GM19452 (cell line): Measurements from ENCODE around the gene PALLD.

Experiments
- ATAC-seq: cut with Tn5 transposase; IDR thresholded peaks from one replicate; pipeline ENCODE4 v1.9.1; 2021; ENCODE audit not compliant: unreplicated experiment

PALLD gene

DNA sequence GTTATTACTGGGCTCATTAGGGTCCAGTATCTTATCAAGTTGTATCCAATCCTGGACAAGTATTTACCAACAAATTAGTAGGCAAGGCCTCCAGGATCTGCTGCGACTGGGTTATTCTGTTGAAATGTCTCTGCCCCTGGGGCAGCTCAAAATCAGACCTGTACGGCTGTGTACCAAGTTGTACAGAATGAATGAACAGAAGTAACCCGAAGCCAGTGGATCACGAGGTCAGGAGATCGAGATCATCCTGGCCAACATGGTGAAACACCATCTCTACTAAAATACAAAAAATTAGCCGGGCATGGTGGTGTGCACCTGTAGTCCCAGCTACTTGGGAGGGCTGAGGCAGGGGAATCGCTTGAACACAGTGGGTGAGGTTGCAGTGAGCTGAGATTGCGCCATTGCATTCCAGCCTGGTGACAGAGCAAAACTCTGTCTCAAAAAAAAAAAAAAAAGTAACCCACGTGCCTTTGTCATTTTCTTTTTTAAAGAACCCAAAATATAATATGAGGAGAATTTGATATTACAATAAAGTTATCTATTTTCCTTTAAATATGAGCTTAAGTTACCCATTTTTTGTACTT is 385.9 kb downstream of the PALLD start:
- no peak for ATAC-seq

DNA sequence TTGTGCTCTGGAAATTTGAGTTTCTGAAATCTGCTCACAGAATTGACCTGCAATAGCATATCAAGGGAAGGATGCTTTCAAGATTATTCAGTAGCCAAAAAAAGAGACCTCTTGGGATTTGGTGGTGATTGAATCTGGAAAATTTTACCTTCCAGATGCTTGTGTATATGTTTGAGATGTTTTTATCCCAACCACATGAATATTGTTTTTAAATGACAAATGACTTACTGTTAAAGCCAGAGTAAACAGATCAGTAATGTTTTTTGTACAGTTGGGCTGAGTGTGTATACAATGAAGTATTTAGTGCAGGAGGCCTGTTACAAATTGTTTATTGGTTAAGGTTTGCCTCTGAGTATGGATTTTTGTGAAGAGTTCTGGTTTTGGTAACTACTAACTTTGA is 386.7 kb downstream of the PALLD start:
- no peak for ATAC-seq

- no peak for ATAC-seq
Observed at GRCh38 chr4:168884251-168885124, 387.6 kb downstream of the PALLD start.

GRCh38 chr4:168885400-168885799 is 388.5 kb downstream of the PALLD start:
- ATAC-seq: no peak

DNA sequence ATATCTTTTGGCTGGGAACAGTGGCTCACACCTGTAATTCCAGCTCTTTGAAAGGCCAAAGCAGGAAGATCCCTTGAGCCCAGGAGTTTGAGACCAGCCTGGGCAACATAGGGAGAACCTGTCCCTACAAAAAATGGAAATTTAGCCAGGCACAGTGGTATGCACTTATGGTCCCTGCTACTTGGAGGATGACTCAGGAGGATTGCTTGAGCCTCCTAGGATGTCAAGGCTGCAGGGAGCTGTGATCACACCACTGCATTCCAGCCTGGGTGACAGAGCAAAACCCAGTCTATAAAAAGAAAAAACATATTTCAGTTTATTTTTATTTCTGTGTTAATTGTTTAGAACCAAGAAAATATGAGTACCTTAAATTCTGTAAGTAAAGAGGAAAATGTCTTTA is 389.5 kb downstream of the PALLD start:
- ATAC-seq: no peak

DNA sequence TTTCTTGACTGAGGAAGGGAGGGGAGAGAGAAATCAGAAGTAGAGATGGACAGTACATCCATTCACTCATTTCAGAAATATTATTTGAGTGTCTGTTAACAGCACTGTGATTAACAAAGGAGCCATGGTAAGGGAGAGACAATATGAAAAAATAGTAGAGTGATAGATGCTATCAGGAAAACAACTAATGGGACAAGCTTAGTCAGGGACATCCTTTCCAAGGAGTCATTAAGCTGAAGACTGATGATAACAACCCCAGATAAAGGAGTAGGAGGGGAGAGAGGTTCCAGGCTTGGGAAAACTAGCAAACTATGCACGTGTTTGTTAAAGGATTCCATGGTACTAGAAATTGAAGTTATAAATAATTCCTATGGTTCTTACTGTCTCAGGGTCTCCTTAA is 391.0 kb downstream of the PALLD start:
- ATAC-seq: no peak

DNA sequence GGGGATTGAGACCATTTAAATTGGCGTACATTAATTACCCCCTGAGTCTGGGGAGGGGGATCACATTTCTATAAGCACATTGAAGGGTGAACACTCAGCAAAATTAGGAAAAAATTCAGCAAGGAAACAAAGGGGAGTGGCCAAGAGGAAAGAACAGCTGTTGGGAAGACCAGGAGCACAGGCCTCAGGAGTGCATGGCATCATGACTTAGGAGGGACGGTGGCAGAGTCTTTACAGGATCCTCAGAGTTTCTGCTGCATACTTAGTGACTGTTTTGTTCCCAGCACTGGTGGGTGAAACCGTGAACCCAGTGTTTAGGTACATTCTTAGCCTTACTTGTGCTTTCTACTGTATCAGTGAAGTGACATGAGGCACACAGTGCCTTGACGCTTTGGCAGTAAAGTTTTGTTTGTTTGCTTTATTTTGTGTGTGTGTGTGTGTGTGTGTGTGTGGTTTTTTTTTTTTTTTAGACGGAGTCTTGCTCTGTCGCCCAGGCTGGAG is 391.9 kb downstream of the PALLD start:
- no peak for ATAC-seq

DNA sequence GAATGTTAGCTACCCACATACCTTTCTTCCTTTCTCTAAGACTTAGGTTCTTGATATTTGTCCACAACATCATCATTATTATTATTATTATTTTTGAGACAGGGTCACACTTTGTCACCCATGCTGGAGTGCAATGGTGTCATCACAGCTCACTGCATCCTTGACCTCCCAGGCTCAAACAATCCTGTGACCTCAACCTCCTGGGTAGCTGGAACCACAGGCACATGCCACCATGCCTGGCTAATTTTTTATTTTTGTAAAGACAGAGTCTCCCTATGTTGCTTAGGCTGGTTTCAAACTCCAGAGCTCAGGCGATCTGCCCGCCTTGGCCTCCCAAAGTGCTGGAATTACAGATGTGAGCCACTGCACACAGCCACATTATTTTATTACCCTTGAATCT is 394.2 kb downstream of the PALLD start:
- no peak for ATAC-seq

GRCh38 chr4:168891688-168892087 is 394.8 kb downstream of the PALLD start:
- ATAC-seq: no peak

DNA sequence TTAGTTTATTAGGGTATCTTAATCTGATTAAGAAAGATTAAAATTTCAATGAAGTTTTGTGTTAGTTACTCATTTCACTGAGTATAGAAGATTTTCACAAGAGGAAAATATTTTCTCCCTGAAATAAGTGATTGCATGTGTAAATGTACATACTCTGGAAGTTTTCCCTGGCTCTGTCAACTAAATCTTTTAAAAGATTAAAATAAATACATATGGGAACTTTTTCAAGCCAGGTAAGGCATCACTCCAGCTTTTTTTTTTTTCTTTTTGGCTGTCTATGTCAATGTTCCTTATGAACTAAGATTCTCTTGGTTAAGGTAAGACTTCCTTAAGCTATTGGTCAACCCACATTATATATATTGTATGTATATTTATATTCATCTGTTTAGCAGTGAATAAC is 395.6 kb downstream of the PALLD start:
- ATAC-seq: no peak

DNA sequence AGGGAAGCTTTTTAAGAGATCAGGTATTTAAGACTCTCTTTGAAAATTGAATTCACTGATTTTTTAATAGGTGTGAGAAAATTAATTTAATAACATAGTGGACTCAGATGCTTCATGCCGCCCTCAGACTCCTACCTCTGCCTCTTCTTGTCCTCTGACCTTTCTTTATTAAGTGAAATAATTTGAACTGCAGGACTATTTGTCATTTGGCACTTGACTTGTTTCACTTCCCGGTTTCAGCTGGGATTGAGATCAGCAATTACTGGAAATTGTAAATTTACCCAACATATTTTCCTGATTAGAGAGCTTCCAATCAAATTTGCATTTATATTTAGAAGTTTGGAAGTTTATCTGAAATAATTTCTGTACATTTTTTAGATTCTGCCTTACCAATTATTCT is 396.4 kb downstream of the PALLD start:
- no peak for ATAC-seq

- ATAC-seq: no peak
Observed at GRCh38 chr4:168893807-168894206, 397.0 kb downstream of the PALLD start.

- ATAC-seq: no peak
Observed at GRCh38 chr4:168900080-168900479, 403.2 kb downstream of the PALLD start.

DNA sequence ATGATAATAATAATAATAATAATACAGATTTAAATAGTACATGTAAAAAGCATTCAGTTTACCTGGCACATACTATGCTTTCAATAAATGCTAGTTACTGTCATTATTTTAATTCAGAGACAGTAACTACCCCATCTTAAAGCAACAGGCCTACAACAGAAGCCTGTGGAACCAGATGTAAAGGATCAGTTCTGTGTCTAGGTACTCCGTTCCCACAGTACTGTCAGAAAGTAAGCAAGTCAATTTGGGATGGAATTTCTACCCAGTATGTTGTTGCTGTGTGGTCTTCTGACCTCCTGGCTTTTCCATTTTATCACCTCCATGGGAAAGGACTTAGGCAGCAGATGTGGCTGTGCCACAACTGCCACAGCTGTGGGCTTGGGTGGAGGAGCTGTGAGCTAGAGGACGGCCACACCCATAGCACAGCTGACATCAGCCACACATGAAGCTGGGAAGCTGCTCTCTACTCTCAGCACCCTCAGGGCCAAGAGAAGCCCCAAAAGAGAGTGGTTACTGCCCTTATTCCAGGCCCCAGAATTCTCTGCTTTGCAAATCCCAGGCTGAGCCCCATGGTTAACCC is 410.4 kb downstream of the PALLD start:
- no peak for ATAC-seq

DNA sequence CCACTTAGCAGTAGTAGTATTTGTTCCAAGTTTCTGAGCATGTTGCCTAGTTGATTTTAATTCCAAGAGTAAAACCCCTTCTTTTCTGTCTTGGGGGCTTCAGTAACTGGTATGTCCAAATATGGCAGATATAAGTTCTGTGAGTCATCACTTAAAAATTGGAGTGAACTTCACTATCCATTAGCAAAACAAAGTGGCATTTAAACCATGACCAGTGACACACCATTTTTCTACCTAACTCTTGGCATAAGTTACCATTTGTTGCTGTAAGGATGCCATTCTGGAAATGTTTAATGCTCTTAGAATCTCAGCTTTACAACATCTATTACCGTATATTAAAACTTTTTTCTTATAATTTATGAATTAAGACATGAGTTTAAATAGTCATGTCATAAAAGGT is 411.2 kb downstream of the PALLD start:
- ATAC-seq: no peak

DNA sequence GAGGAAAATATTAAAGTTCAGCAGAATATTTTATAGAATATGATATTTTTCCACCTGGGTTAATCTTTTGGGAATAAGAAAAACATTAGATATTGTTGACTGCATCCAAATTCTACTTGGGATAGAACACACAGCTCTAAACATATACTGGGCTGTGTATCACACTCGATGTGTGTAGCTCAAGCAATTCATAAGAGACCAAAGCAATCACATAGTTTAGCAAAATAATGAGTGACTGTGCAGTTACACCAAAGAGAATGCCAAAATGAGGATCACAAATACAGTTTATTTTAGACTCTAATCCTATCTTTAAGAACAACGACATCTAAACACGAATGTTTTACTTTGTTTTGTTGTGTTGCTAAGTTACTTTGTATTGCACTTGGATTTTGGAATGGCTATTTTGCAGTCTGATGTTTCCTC is 412.0 kb downstream of the PALLD start:
- ATAC-seq: no peak

DNA sequence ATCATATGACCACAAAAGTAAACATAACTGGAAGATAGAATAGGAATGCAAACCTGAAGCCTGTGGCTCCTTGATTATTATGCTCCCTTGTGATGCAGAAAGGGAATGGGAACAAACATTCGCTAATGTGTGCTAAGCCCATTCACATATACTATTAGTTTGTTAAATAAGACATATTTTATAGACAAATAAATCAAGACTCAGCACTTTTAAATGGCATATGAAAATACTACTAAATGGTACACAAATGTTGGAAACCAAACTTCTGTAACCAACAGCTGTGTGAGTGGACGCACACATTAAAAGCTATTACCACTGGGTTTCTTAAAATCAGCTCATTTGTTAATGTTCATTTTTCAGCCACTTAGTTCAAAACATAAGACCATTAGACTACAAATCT is 417.2 kb downstream of the PALLD start:
- ATAC-seq: no peak

- no peak for ATAC-seq
Observed at GRCh38 chr4:168917138-168917779, 420.4 kb downstream of the PALLD start.

DNA sequence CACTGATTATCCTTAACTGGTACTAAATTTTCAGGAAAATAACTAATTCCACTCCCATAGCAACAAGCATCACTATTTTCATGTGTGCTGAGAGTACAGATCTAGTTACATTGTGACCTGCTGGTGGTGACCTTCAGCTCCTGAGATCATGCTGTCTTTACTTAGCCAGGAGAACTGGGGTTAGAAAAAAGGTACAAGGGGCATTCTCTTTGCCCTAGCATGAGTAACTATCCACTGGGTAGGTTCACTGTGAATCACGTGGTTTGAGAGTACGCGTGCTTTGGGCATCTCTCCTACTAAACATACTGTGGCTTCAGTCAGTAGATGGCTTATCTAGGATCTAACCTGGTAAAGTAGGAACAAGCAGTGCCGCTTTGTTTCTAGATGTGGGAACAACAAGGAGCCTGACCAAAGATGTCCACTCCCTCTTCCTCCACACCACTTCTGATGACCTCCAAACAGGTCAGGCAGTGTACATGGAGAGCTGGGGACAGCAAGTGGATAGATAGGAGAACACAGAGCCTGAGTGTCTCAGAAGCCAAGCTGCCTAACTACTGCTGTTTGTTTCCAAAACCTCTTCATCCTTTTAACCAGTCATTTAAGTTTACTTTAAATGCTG is 423.0 kb downstream of the PALLD start:
- ATAC-seq: no peak

DNA sequence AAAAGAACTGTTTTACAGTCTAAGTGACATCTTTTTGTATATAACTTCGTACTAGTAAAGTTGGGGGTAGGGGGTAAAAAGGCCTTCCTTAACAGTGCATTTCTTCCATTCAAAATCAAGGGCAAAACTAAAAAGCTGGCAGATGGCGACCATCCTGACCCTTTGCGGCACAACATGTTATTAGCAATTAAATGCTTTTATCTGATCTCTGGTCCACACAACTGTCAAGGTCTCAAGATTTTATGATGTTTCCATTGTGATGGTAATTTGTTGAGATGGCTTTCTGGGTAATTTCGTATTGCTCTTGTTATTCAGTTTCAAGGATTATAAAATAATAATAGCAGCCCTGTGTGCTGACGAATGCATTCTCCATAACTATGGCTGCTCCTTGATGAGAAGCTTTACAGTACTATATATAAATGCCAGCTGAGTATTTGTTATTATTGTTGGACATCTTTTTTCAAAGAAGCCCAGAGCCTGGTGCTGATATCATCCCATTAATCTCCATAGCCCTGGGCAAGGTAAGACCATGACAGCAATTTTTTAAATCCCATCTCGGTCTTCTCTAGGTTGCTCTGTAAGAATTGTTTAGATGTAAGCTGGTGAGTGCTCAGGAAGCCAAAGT is 423.7 kb downstream of the PALLD start:
- ATAC-seq: no peak
